ENCODE data around the gene IER5L.

GRCh38 chr9:129195606-129196005 lies 17.5 kb upstream of the IER5L start:
- no peak for TF ChIP-seq FOXA1 (IDR thresholded peaks at IDR 0.05)
- TF ChIP-seq GABPA (IDR thresholded peaks at IDR 0.05 in 1 of 2, conservative IDR thresholded peaks at IDR 0.05 in 1 of 2), result no peak
- no peak for TF ChIP-seq EGR1 (IDR thresholded peaks at IDR 0.05; ENCODE audit: low read depth in 2 of 2)
- TF ChIP-seq JUND (IDR thresholded peaks at IDR 0.05), result no peak
- no peak for TF ChIP-seq CTCF (IDR thresholded peaks at IDR 0.05; ENCODE audit: low read depth, low read length, missing input control)
- no peak for TF ChIP-seq ATF3 (IDR thresholded peaks at IDR 0.05)
- TF ChIP-seq ZBTB33 (IDR thresholded peaks at IDR 0.05), result no peak

Measured in liver (tissue), 3 donors.